ENCODE measurements around the gene PSG5.
A peak's percentile ranks its signal among the peaks of the same experiment; 100 is the strongest.
"Not testable (repeated sequence)": the region's sequence is repeated elsewhere in the genome, so short reads cannot be mapped to it uniquely, and the experiment has no call there.

PSG5 gene

GRCh38 chr19:43186311-43186935 is at the start of gene PSG5:
Gene PSG5 (minus strand): TSS chr19:43186536. CDS start chr19:43186405, 131 bp downstream.
- not testable (repeated sequence) for DNase-seq (ENCODE audit: low spot score)

DNA sequence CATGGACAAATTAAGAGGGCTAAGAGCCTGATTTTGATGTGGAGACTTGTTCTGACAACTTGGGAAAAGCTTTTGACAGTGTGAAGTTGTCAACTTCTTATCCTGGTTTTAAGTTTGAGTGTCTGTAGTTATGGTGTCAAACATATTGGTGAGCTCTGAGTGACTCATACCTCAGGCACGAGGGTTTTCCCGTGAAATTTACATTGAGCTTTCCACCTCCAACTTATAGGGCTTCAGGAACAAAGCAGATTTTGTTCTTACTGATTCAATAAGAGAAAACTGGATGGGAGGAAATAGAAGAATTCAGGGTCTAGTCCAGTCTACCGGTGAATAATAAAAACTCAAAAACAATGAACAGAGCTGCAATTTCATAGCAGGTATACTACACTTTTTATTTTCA is 49.4 kb upstream of the PSG5 start:
- not testable (repeated sequence) for DNase-seq (ENCODE audit: low spot score)

- no peak for DNase-seq (ENCODE audit: low spot score)
These were observed 43.0 kb upstream of the PSG5 start for GRCh38 chr19:43229315-43229714.

DNA sequence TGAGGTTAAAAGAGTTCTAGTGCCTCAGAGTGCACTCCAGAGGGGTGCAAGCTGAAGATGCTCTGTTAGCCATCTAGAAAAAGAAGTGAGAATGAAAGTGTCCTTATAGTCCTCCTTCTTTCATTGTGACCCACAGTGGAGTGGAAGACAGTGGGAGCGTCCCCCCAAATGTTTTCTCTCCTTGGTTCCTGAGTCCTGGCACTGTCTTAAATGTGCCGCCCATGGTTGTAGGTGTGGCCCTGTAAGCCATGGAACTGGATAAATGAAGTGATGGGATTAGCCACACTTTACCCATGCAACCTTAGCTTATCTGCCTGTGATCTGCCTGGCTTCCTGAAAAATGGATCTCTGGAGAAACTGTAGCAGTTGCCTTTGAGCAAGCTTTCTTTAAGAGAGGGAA is 42.4 kb upstream of the PSG5 start:
- not testable (repeated sequence) for DNase-seq (ENCODE audit: low spot score)

GRCh38 chr19:43226986-43227385 is 40.6 kb upstream of the PSG5 start:
- DNase-seq (ENCODE audit: low spot score), result not testable (repeated sequence)

DNA sequence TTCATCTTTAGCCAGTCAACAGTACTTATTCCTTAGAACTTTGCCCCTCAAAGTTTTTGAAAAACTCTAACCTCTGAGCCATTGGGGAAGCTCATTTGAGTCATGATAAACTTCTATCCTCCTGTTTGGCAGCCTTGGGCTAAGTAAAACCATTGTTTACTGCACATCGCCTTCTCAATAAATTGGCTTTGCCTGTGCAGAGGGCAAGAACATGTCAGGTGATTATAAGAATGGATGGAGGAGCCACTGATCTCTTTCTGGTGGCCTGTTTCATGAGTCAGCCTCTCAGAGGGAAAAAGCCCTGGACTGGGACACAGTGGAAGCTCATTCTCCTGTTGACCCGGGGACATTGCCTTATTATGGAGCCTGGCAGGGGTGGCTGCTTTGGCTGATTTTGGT is 38.5 kb upstream of the PSG5 start:
- DNase-seq (ENCODE audit: low spot score), result no peak

DNA sequence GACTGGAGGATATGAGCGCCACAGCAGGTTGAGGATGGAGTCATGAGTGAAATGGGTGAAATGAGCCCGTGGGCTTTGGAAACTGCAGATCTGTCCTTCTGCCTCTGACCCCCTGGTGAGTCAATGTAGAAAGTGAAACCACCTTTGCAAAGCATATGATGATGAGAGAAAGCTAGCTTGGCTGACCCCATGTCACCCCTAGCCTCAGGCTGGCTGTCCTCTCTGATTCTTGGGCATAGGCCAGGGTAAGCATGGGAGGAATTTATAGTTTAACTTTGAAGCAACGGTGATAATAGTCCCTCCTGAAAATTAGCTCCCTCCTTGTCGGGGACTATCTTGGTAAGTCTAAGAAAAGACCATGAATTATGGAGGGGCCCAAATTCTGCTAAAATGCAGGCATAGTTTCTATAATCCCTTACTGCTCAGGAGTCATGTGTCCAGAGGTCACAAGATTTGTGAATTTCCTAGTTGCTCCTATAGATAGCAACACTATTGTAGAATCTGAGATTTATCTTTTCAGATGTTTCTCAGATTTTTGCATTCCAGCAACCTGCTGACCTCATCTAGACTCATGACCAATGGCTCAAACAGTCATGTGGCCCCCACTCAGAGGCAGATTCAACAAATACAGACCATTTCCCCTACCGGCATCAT is 38.0 kb upstream of the PSG5 start:
- DNase-seq (ENCODE audit: low spot score), result peak; percentile 42

DNA sequence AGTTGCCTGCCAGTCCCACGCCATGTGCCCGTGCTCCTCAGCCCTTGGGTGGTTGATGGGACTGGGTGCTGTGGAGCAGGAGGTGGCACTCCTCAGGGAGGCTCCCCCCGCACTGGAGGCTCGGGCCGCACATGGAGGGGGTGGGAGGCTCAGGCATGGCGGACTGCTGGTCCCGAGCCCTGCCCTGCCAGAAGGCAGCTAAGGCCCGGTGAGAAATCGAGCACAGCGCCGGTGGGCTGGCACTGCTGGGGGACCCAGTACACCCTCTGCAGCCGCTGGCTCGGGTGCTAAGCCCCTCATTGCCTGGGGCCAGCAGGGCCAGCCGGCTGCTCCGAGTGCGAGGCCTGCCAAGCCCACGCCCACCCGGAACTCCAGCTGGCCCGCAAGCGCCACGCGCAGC is 35.6 kb upstream of the PSG5 start:
- DNase-seq (ENCODE audit: low spot score), result not testable (repeated sequence)

DNA sequence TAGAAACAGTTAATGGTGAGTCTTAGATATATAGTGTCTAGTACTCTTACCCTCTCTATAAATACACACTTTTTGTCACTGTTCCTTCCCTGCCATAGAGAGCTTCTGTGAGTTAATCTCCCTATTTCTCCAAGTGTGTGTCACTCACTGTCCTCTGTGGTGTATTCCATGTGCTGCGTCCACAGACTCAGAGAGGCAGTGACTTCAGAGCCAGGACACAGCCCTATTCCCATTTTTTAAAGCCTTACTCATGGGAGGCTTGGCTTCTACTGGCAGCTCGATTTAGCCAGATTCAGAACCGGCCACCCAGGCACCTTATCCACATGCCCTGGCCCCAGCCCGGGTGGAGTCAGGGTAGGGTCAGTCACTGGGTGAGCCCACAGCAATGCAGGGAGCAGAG is 32.8 kb upstream of the PSG5 start:
- not testable (repeated sequence) for DNase-seq (ENCODE audit: low spot score)

- DNase-seq (ENCODE audit: low spot score), result not testable (repeated sequence)
These were observed 29.5 kb upstream of the PSG5 start for GRCh38 chr19:43215881-43216280.

GRCh38 chr19:43207991-43208390 is 21.7 kb upstream of the PSG5 start:
- DNase-seq (ENCODE audit: low spot score), result no peak

GRCh38 chr19:43207174-43207573 is 20.8 kb upstream of the PSG5 start:
- not testable (repeated sequence) for DNase-seq (ENCODE audit: low spot score)

DNA sequence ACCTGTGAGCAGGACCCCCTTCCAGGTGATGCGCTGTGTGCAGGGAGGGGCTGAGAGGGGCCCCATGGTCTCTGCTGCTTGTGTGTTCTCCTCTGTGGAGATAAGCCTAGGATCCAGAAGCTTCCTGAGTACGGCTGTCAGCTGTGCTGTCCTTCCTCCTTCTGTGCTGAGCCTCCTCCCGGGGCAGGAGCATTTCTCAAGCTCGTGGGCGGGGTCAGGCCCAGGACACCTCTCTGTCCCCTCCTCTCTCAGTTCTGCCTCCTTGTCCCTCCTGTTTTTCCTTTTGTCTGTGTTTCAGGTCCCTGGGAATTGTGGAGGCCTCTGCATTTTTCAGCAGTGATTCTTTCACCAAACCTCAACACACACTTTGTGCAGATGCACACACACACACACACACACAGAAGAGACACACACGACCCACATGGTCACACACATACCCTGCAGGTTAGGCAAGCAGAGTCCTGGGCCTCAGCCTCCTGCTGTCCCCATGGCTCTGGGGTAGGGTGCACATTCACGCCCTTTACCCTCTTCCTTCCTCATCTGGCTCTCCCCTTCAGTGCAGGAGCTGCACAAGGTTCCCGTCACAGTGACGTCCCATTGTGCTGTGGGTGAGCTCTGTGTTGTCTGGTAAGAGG is 19.3 kb upstream of the PSG5 start, which contains the start of gene PSG4:
Gene PSG4, minus strand, starts transcription at position 168 of the 635 bp plus-strand sequence. Its CDS starts 102 bp downstream, at position 66.
- DNase-seq (ENCODE audit: low spot score), result not testable (repeated sequence)

DNA sequence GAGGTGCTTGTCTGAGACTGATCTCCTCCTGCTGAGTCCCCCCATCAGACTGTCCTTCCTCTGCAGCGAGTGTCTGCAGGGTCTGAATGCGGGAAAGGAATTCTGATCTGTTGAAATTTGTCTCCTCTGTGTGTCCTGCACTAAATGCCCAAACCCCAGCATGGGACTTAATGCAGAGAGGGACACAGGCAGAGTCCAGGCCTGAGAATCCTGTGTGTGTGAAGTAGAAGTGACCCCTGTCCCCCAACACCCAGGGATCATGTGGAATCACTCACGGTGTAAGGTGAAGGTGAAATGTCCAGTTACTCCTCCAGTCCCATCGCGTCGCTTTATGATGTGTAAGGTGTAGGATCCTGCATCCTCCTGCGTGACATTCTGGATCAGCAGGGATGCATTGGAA is 17.3 kb upstream of the PSG5 start:
- DNase-seq (ENCODE audit: low spot score), result not testable (repeated sequence)

- not testable (repeated sequence) for DNase-seq (ENCODE audit: low spot score)
These were observed 15.6 kb upstream of the PSG5 start for GRCh38 chr19:43201891-43202290.

- peak; percentile 35 for DNase-seq (ENCODE audit: low spot score)
These were observed 15.0 kb upstream of the PSG5 start for GRCh38 chr19:43201337-43201801.

- DNase-seq (ENCODE audit: low spot score), result not testable (repeated sequence)
These were observed 12.5 kb upstream of the PSG5 start for GRCh38 chr19:43198686-43199419.

DNA sequence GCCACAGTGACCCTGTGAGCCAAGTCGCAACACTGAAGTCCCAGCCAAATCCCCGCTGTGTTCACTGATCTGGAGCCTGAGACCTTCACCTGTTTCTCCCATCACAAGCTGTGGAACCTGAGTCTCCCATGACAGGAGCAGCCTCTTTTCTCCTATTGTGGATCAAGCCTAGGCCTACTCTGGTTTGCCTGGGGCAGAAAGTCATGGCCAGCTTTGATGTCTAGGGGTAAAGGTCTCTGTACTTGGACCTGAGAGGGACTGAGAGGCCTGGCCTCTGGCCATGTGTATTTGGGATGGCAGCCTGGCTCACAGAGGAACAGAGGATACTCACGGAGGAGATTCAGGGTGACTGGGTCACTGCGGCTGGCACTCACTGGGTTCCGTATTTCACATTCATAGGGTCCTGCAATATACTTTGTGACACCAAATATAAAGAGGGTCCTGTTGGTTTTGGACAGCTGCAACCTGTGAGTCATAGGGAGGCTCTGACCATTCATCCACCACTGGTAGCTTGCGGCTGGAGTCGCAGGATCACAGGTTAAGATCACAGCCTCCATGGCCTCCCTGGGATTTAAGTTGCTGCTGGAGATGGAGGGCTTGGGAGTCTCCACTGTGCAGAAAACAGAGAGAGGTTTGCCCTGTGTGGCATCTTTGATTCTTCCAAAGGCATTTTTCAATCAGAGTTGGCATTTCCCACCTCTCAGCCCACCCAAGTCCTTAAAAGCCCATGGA is 11.5 kb upstream of the PSG5 start:
- DNase-seq (ENCODE audit: low spot score), result not testable (repeated sequence)

DNA sequence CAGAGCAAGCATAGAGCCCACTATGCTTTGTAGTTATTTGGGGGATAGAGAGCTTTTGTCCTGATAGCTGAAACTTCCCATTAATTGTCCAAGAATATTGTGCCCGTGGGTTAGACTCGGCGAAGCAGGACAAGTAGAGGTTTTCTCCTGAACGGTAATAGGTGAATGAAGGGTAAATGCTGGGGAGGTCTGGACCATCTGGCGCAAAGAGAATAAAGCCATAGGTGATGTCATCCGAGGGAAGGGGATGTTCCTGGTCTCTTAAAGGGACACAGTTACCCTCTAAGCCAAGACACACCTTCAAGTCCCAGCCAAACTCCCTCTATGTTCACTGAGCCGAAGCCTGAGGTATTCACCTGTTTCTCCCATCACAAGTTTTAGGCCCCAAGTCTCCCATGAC is 8.1 kb upstream of the PSG5 start:
- not testable (repeated sequence) for DNase-seq (ENCODE audit: low spot score)

DNA sequence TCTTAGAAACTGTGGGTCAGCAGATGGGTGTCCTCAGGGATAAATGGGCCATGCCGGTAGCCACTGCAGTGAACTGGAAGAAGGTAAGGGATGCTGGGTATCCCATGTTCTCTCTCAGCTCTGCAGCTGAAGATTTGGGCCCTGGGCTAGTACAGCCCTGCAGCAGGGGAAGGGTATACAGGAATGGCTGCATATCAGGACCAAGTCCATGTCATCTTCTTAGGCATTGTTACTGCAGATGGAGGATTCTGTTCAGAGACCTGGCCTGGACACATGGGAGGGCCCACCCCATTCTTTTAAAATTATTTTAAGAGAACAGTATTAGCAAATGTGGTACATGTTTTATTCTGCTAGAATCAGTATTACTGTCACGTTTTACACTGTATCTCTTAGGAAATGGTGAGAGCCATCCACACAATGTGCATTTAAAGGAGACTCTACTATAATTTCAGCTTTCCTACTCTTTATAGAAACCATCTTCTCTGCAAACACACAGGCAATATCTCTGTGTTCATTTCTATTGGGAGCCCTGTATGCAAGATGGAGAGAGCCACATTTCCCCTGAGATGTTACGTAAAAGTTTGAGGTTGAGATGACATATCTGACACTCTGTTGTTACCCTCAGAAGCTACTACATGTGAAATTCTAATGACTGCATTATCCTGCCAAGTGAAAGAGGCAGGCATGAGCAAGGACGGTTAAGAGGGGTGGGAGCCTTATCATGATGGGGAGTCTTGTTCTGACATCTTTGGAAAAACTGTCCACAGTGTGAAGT is 6.2 kb upstream of the PSG5 start:
- DNase-seq (ENCODE audit: low spot score), result not testable (repeated sequence)

GRCh38 chr19:43188092-43188491 is 1.8 kb upstream of the PSG5 start:
- DNase-seq (ENCODE audit: low spot score), result not testable (repeated sequence)
